ENCODE data around the gene SLC6A5.
"Not testable (repeated sequence)": the region's sequence is repeated elsewhere in the genome, so short reads cannot be mapped to it uniquely, and the experiment has no call there.

SLC6A5 gene

DNA sequence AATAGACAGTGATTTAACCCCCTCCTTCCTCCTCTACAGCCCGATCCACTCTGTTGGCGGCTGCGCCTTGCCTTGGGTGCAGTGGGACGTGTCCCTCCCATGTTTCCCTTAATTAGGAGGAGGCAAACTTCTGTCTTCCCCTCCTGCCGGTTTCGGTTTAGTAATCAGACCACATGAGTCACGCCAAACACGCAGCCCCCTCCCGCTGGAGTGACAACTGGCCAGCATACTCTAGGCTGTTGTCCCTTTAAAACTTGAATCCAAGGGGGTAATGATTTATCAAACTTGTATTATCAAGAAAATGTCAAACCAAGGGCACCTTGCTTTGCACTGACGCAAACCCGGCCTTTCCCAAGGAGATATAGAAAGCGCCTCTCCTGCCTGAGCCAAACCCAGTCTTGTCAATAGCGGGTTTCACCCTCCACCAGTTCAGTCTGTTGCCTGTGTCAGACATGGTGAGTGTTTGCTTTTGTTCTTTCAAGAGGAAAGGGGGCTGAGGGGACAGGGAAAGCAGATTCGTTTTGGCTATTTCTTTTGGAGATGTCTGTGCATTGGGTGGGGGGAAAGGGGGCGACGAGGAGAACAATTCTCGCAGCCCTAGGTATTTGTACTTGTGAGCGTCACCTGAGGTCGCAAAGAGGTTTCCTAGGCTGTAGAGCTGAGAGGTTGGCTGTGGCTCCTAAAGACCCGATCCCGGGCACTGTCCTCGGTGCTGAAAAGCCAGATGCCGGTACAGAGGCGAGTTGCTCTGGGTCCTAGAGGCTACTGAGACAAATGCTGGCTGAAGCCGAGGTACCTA, at the start of gene SLC6A5:
Gene SLC6A5, plus strand, starts transcription at position 388 of the 799 bp plus-strand sequence. Its CDS starts 65 bp downstream, at position 453.
- peak; percentile 8 to 32 for DNase-seq

- DNase-seq, result no peak
Observed at GRCh38 chr11:20551096-20551495, 48.3 kb upstream of the SLC6A5 start.

DNA sequence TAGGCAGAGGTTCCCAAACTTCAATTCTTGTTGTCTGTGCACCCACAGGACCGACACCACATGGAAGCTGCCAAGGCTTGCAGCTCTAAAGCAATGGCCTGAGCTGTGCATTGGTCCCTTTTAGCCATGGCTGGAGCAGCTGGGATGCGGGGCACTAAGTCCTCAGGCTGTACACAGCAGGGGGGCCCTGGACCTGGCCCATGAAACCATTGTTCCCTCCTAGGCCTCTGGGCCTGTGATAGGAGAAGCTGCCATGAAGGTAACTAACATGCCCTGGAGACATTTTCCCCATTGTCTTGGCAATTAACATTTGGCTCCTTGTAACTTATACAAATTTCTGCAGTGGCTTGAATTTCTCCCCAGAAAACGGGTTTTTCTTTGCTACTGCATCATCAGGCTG, 43.6 kb upstream of the SLC6A5 start:
- no peak for DNase-seq

DNA sequence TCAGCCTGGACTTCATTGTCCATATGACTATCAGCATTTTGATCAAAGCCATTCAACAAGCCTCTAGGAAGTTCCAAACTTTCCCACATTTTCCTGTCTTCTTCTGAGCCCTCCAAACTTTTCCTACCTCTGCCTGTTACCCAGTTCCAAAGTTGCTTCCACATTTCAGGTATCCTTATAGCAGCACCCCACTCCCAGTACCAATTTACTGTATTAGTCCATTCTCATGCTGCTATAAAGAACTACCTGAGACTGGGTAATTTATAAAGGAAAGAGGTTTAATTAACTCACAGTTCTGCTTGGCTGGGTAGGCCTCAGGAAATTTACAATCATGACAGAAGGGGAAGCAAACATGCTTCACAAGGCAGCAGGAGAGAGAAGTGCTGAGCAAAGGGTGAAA, 43.0 kb upstream of the SLC6A5 start:
- DNase-seq, result not testable (repeated sequence)

- DNase-seq, result no peak
Observed at GRCh38 chr11:20558741-20559140, 40.7 kb upstream of the SLC6A5 start.

- no peak for DNase-seq
Observed at GRCh38 chr11:20559523-20560300, 39.7 kb upstream of the SLC6A5 start.

DNA sequence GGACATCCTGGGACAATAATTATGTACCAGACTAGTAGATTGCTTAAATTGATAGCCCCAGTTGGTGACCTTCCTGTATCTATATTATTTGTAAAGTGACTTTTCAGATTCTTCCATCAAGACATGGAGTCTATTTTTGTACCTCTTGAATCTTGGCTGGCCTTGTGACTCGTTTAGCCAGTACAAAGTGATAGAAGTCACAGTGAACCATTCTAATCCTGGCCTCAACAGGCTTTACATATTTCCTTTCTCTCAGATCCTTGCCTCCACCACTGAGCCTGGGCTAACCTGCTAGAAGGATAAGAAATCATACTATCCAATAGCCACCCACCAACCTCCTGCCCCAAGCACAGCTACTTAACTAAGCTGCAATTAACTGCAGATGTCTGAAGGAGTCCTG, 37.5 kb upstream of the SLC6A5 start:
- DNase-seq, result no peak

DNA sequence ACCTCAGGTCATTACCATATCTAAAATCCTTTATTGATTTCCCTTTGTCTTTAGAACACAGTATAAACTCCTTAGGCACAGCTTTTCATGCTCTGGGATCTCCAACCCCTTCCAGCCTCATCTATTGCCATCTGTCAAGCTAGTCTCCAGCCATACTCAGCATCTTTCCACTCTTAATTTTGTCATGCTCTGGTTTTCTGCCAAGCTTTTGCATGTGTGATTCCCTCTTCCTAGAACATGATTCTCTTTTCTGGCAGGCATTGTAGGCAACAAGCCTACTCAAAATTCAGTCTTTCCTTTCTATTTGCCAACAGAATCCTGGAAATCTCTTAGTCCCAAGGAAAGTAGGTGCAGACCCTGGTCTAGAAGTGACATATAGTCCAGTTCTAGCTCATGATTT, 35.5 kb upstream of the SLC6A5 start:
- DNase-seq, result no peak

- DNase-seq, result no peak
Observed at GRCh38 chr11:20564846-20565635, 34.4 kb upstream of the SLC6A5 start.

DNA sequence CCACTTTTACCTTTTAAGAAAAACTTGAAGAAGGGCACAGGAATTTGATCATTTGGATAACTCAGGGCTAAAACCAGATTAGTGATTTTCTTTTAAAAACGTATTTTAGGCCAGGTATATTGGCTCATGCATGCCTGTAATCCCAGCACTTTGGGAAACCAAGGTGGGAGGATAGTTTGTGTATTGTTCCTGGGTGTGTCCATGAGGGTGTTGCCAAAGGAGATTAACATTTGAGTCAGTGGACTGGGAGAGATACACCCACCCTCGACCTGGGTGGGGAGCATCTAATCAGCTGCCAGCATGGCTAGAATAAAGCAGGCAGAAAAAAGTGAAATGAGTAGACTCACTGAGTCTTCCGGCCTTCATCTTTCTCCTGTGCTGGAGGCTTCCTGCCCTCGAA, 33.3 kb upstream of the SLC6A5 start:
- not testable (repeated sequence) for DNase-seq

DNA sequence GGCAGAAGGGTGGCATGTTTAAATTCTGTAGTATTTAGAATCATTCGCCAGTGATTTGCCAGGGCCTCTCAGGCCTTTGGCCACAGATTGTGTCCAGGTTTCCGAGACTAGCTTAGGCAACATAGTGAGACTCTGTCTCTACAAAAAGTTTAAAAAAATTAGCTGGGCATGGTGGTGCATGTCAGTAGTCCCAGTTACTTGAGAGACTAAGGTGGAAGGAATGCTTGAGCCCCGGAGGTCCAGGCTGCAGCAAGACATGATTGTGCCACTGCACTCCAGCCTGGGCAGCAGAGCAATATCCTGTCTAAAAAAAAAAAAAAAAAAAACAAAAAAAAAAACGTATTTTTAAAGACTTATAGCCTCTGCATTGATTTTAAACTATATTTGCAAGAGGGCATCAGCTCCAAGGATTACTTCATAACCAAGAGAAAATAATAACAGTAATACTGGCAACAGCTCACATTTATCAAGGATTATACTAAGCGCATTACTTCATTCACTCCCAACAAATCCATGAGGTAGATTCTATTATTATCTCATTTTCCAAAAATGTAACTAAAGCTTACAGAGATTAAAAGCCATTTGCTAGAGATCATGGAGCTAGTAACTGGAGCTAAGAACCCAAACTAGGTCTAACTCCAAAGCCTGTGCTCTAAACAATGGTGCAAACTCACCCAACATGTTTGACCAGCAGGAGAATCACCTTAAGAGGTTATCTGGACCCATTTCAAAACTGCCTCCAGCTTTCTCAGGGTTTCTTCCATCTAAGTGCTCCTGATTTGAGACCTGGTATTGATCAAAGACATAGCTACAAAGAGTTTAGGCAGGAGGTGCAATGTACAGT, 32.6 kb upstream of the SLC6A5 start:
- DNase-seq, result no peak

- DNase-seq, result not testable (repeated sequence)
Observed at GRCh38 chr11:20579725-20580124, 19.7 kb upstream of the SLC6A5 start.

GRCh38 chr11:20583201-20583600, 16.2 kb upstream of the SLC6A5 start:
- DNase-seq, result no peak

GRCh38 chr11:20584093-20584774, 15.2 kb upstream of the SLC6A5 start:
- no peak for DNase-seq

DNA sequence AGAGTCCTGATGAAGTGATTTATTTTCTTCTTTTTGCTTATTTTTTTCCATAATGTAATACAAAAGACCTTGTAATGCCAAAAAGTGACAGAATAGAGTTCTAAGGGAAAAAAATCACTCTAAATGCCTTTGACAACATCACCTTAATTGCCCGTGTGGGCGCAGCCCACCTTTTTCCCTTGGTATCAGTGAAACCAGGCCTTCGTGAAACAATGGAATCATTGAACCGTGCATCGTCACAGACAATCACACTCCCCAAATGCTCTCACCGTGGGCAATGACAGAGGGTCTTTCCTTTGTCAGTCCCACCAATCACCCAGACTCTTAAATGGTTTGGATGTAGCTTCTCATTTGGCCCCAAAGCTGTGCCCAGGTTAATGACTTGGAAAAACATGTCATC, 9.6 kb upstream of the SLC6A5 start:
- no peak for DNase-seq

GRCh38 chr11:20590381-20590780, 9.0 kb upstream of the SLC6A5 start:
- no peak for DNase-seq

GRCh38 chr11:20592741-20593140, 6.7 kb upstream of the SLC6A5 start:
- no peak for DNase-seq

- DNase-seq, result no peak
Observed at GRCh38 chr11:20594274-20595061, 4.9 kb upstream of the SLC6A5 start.

DNA sequence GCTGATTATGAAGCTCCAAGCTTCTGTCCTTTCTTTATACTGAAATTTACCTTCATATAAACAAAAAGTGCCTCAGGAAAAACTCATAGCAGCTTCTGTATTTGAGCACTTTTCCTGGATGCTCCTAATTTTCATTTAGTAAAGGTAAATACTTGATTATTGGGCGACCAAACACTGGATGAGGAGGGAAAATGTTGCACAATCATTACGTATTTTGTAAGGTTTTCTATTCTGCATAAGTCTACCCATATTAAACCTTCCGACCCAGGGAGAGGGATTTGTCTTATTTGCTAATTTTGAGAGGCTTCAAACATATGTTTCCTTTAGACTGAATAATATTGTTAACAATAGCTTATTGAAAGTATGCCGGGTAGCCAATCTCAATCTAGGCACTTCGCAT, 4.3 kb upstream of the SLC6A5 start:
- DNase-seq, result no peak

- no peak for DNase-seq
Observed at GRCh38 chr11:20596205-20597153, 2.9 kb upstream of the SLC6A5 start.

Data from SHP77 (cell line).